ENCODE data around the gene KRT85. TPM values are rescaled to one million over a fixed set of nuclear protein-coding genes. Genes with fewer than 3 reads are reported as not detected.

Gene KRT85
- total and polyA plus RNA-seq, 2 donors (not counting 3 experiments of a cell fraction or from before 2014, with no cell fraction given) = not detected

GRCh38 chr12:52331039-52331438 is 36.2 kb downstream of the KRT85 start:
- Histone ChIP-seq H2AFZ (ENCODE audit: low read depth, low read length) (no peak overlapping the region), H3K4me3 (replicated peaks in 1 of 3; ENCODE audit: insufficient read depth in 1 of 3, low read depth in 1 of 3, low read length in 3 of 3) (no peak overlapping the region), H3K27me3 (ENCODE audit: control insufficient read depth in 2 of 2, insufficient read depth in 2 of 2, low read length in 2 of 2) (peaks cover 24 to 25% of the 10 kb centered on the region in 2 experiments), H3K9ac (replicated peaks; ENCODE audit: extremely low read depth, insufficient read depth, low read length) (no peak overlapping the region), H3K9me1 (replicated peaks; ENCODE audit: control insufficient read depth, extremely low read depth, insufficient read depth, low read length) (no peaks in the 10 kb centered on the region), H3K36me3 (ENCODE audit: control insufficient read depth in 2 of 2, extremely low read depth in 1 of 2, insufficient read depth in 2 of 2, low read length in 2 of 2) (no peaks in the 10 kb centered on the region), H3K27ac (ENCODE audit: insufficient read depth, low read depth, low read length) (no peak overlapping the region), H4K20me1 (replicated peaks; ENCODE audit: control insufficient read depth, extremely low read depth, insufficient read depth, low read length) (no peaks in the 10 kb centered on the region), H3K4me2 (ENCODE audit: insufficient read depth, low read length) (no peak overlapping the region), H3K4me1 (ENCODE audit: control insufficient read depth, extremely low read depth, insufficient read depth, low read length) (no peaks in the 10 kb centered on the region), H3K9me3 (replicated peaks; ENCODE audit: control insufficient read depth, insufficient read depth, low read length) (no peaks in the 10 kb centered on the region), H3K79me2 (ENCODE audit: control insufficient read depth, insufficient read depth, low read length) (no peaks in the 10 kb centered on the region)
- no TSS peak for BruUV-seq (replicated peaks)
- FAIRE-seq (no peak), DNase-seq (ENCODE audit: low read depth, low spot score) (no peak)
- intact Hi-C loops (cut with micrococcal nuclease) = no loop called here
- CTCF ChIA-PET = interaction anchor here (0.8 to 1.5 kb wide), 4 partner anchors 52 to 175 kb away, joined by 3 to 4 read pairs (median 4); no protein-coding TSS in a partner anchor
- dilution Hi-C loops (cut with MboI; ENCODE audit: extremely low pct_ligation_motif_present, low sequenced_read_pairs) = no loop called here
- no peak for TF ChIP-seq POLR2A (IDR thresholded peaks at IDR 0.05; ENCODE audit: low read depth, low read length)
- POLR2A ChIA-PET = no interaction called here

GRCh38 chr12:52327830-52328500 is 39.3 kb downstream of the KRT85 start:
- Histone ChIP-seq H3K4me3 (replicated peaks in 1 of 3; ENCODE audit: insufficient read depth in 1 of 3, low read depth in 1 of 3, low read length in 3 of 3) (no peak overlapping the region), H3K9ac (replicated peaks; ENCODE audit: extremely low read depth, insufficient read depth, low read length) (no peak overlapping the region), H3K4me1 (ENCODE audit: control insufficient read depth, extremely low read depth, insufficient read depth, low read length) (no peaks in the 10 kb centered on the region), H3K36me3 (ENCODE audit: control insufficient read depth in 2 of 2, extremely low read depth in 1 of 2, insufficient read depth in 2 of 2, low read length in 2 of 2) (no peaks in the 10 kb centered on the region), H3K79me2 (ENCODE audit: control insufficient read depth, insufficient read depth, low read length) (no peaks in the 10 kb centered on the region), H3K9me3 (replicated peaks; ENCODE audit: control insufficient read depth, insufficient read depth, low read length) (no peaks in the 10 kb centered on the region), H3K4me2 (ENCODE audit: insufficient read depth, low read length) (no peak overlapping the region), H2AFZ (ENCODE audit: low read depth, low read length) (no peak overlapping the region), H3K27ac (ENCODE audit: insufficient read depth, low read depth, low read length) (no peak overlapping the region), H4K20me1 (replicated peaks; ENCODE audit: control insufficient read depth, extremely low read depth, insufficient read depth, low read length) (no peaks in the 10 kb centered on the region), H3K9me1 (replicated peaks; ENCODE audit: control insufficient read depth, extremely low read depth, insufficient read depth, low read length) (no peaks in the 10 kb centered on the region), H3K27me3 (ENCODE audit: control insufficient read depth in 2 of 2, insufficient read depth in 2 of 2, low read length in 2 of 2) (peaks cover 31 to 40% of the 10 kb centered on the region in 2 experiments)
- FAIRE-seq (no peak), DNase-seq (ENCODE audit: low read depth, low spot score) (no peak)
- TF ChIP-seq MYC (IDR thresholded peaks at IDR 0.05; ENCODE audit: low read depth, low read length) = no peak
- no peak for TF ChIP-seq JUN (IDR thresholded peaks at IDR 0.05; ENCODE audit: borderline replicate concordance, insufficient read depth, insufficient read length, low read depth)
- no peak for TF ChIP-seq FOS (IDR thresholded peaks at IDR 0.05; ENCODE audit: borderline replicate concordance, insufficient read depth, low read length)
- POLR2A ChIA-PET = no interaction called here
- dilution Hi-C loops (cut with MboI; ENCODE audit: extremely low pct_ligation_motif_present, low sequenced_read_pairs) = no loop called here
- CTCF ChIA-PET = interaction anchor here (0.6 to 6.1 kb wide), 51 partner anchors 9 to 653 kb away, joined by 3 to 87 read pairs (median 5); partner anchors contain the start of gene KRT7
- no TSS peak for BruUV-seq (replicated peaks)
- intact Hi-C loops (cut with micrococcal nuclease) = loop anchor here (1.0 to 5.0 kb wide), 5 partner anchors 96 to 176 kb away; partner anchors contain the start of gene KRT7

Data from endothelial cell of umbilical vein (primary cell).